K562 treated with DMSO at 1 percent for 12 hours (cell line): ENCODE results near the gene ABCA7. TPM values are rescaled to one million over a fixed set of nuclear protein-coding genes. Genes with fewer than 3 reads are reported as not detected.

Experiments used
- total RNA-seq: library from RNA; unstranded; fragments of 300-600 nt; gene quantifications from 2 replicates; pipeline ENCODE4 v1.2.3, GENCODE V29; 2022; ENCODE audit not compliant: insufficient read depth

Gene ABCA7
- total RNA-seq, result 33.8 and 70.2 TPM in 2 replicates

GRCh38 chr19:1039646-1040475, at the start of gene ABCA7:
Gene ABCA7 (plus strand): TSS chr19:1040107. CDS start chr19:1041362, 1,255 bp downstream.

GRCh38 chr19:1000095-1000494, 39.8 kb upstream of the ABCA7 start, which contains the start of gene GRIN3B:
Gene GRIN3B (plus strand): TSS chr19:1000419. CDS start chr19:1000438, 19 bp downstream.

GRCh38 chr19:1020868-1021425, 19.0 kb upstream of the ABCA7 start, which contains the start of gene TMEM259:
Gene TMEM259 (minus strand): TSS chr19:1021123. CDS start chr19:1020996, 127 bp downstream.

GRCh38 chr19:1025960-1026782, 13.7 kb upstream of the ABCA7 start, which contains the start of gene CNN2:
Gene CNN2 (plus strand): TSS chr19:1026608. CDS start chr19:1026662, 54 bp downstream.

GRCh38 chr19:1066748-1067340, 26.9 kb downstream of the ABCA7 start, which contains the start of gene ARHGAP45:
Gene ARHGAP45 (plus strand): TSS chr19:1067167. CDS start chr19:1067406, 239 bp downstream.

GRCh38 chr19:1094978-1095701, 55.2 kb downstream of the ABCA7 start, which contains the start of gene POLR2E:
Gene POLR2E (minus strand): TSS chr19:1095375. CDS start chr19:1095315, 60 bp downstream.

GRCh38 chr19:1103708-1104310, 63.9 kb downstream of the ABCA7 start, which contains the start of gene GPX4:
Gene GPX4 (plus strand): TSS chr19:1103994. CDS start chr19:1104044, 50 bp downstream.

Other genes with a start within 250 kb of the ABCA7 start
- 169 and 333 TPM in 2 replicates for gene PTBP1, start 242.7 kb upstream of the ABCA7 start, total RNA-seq
- gene PLPPR3, start 218.2 kb upstream of the ABCA7 start, total RNA-seq, result 24.0 and 30.0 TPM in 2 replicates
- 0.39 and 2.1 TPM in 2 replicates for gene AZU1, start 212.3 kb upstream of the ABCA7 start, total RNA-seq
- not detected in 2 replicates for gene PRTN3, start 199.1 kb upstream of the ABCA7 start, total RNA-seq
- not detected in 2 replicates for gene ELANE, start 187.8 kb upstream of the ABCA7 start, total RNA-seq
- gene CFD, start 180.4 kb upstream of the ABCA7 start, total RNA-seq, result 28.7 and 52.0 TPM in 2 replicates
- 32.2 and 39.5 TPM in 2 replicates for gene MED16, start 146.9 kb upstream of the ABCA7 start, total RNA-seq
- gene RNU6-9, start 146.6 kb upstream of the ABCA7 start, total RNA-seq, result not detected in 2 replicates
- gene R3HDM4, start 126.9 kb upstream of the ABCA7 start, total RNA-seq, result 136 and 158 TPM in 2 replicates
- gene KISS1R, start 122.8 kb upstream of the ABCA7 start, total RNA-seq, result 2.2 and 4.1 TPM in 2 replicates
- 36.2 and 75.8 TPM in 2 replicates for gene ARID3A, start 114.1 kb upstream of the ABCA7 start, total RNA-seq
- gene WDR18, start 55.8 kb upstream of the ABCA7 start, total RNA-seq, result 49.7 and 59.6 TPM in 2 replicates
- 0.59 TPM in 1 of 2 replicates, not detected in the other for gene GRIN3B, start 39.7 kb upstream of the ABCA7 start, total RNA-seq
- 149 and 231 TPM in 2 replicates for gene TMEM259, start 19.0 kb upstream of the ABCA7 start, total RNA-seq
- not detected in 2 replicates for gene RNU6-2, start 18.6 kb upstream of the ABCA7 start, total RNA-seq
- gene CNN2, start 13.5 kb upstream of the ABCA7 start, total RNA-seq, result 72.3 and 126 TPM in 2 replicates
- gene ARHGAP45, start 27.1 kb downstream of the ABCA7 start, total RNA-seq, result 12.9 and 15.4 TPM in 2 replicates
- 194 and 270 TPM in 2 replicates for gene POLR2E, start 55.3 kb downstream of the ABCA7 start, total RNA-seq
- 819 and 1,195 TPM in 2 replicates for gene GPX4, start 63.9 kb downstream of the ABCA7 start, total RNA-seq
- 23.7 and 35.0 TPM in 2 replicates for gene SBNO2, start 134.2 kb downstream of the ABCA7 start, total RNA-seq
- 110 and 120 TPM in 2 replicates for gene STK11, start 165.7 kb downstream of the ABCA7 start, total RNA-seq
- 5.0 and 7.4 TPM in 2 replicates for gene CBARP, start 197.9 kb downstream of the ABCA7 start, total RNA-seq
- 293 and 447 TPM in 2 replicates for gene ATP5F1D, start 201.6 kb downstream of the ABCA7 start, total RNA-seq
- 28.3 and 68.2 TPM in 2 replicates for gene MIDN, start 208.5 kb downstream of the ABCA7 start, total RNA-seq
- gene CIRBP, start 229.2 kb downstream of the ABCA7 start, total RNA-seq, result 119 and 138 TPM in 2 replicates
- 61.8 and 96.0 TPM in 2 replicates for gene FAM174C, start 235.4 kb downstream of the ABCA7 start, total RNA-seq
- not detected in 2 replicates for gene EFNA2, start 245.8 kb downstream of the ABCA7 start, total RNA-seq